ENCODE data around the gene RAB40C. TPM values are rescaled to one million over a fixed set of nuclear protein-coding genes. Genes with fewer than 3 reads are reported as not detected.

The RAB40C gene
- total and polyA plus RNA-seq, 4 donors, result 25.1 to 58.9 (median 43.9) TPM

- DNase-seq, result no peak
- Histone ChIP-seq H3K4me3 (no peak within 1 kb of the TSS), H3K27me3 (ENCODE audit: control insufficient read depth in 3 of 3, insufficient read depth in 3 of 3, low read length in 2 of 3) (peaks cover 0 to 42% (median 14%) of the 10 kb centered on the region in 3 donors), H3K9me3 (ENCODE audit: control insufficient read depth in 4 of 4, insufficient read depth in 3 of 4, low read length in 3 of 4) (peaks cover 0 to 4% (median 0%) of the 10 kb centered on the region in 4 donors), H3K27ac (ENCODE audit: low read depth in 1 of 2, low read length in 1 of 2) (no peak within 1 kb of the TSS), H3K36me3 (ENCODE audit: control insufficient read depth in 4 of 4, insufficient read depth in 4 of 4, low read length in 4 of 4) (no peaks in the 10 kb centered on the region), H3K4me1 (ENCODE audit: control insufficient read depth in 5 of 5, insufficient read depth in 5 of 5, low read length in 5 of 5) (peaks cover 0 to 14% (median 0%) of the 10 kb centered on the region in 5 donors), H3K9ac (ENCODE audit: insufficient read depth in 1 of 2, low read length in 2 of 2) (no peak within 1 kb of the TSS)
- 1 to 2% methylated on average over 28 to 84 of the region's 84 CpGs for WGBS, 2 donors
- TF ChIP-seq CTCF (IDR thresholded peaks at IDR 0.05; ENCODE audit: control extremely low read depth, extremely low read depth), result no peak
- no peak for ATAC-seq (ENCODE audit: insufficient read depth, low FRiP score)
Measured at GRCh38 chr16:560204-560700, 29.6 kb upstream of the RAB40C start, which contains the start of gene PRR35. Gene PRR35 (plus strand): TSS chr16:560394. CDS start chr16:563295, 2,901 bp downstream.

- WGBS, 2 donors, result 18 to 45% methylated on average over 32 to 54 of the region's 54 CpGs
- H3K27ac ChIP-seq (ENCODE audit: low read depth in 1 of 2, low read length in 1 of 2), result no peak overlapping the region
- no peak for TF ChIP-seq CTCF (IDR thresholded peaks at IDR 0.05; ENCODE audit: control extremely low read depth, extremely low read depth)
- peaks cover 0 to 20% (median 0%) of the 10 kb centered on the region in 5 donors for H3K4me1 ChIP-seq (ENCODE audit: control insufficient read depth in 5 of 5, insufficient read depth in 5 of 5, low read length in 5 of 5)
- ATAC-seq (ENCODE audit: insufficient read depth, low FRiP score), result no peak
- H3K9ac ChIP-seq (ENCODE audit: insufficient read depth in 1 of 2, low read length in 2 of 2), result no peak overlapping the region
- H3K9me3 ChIP-seq (ENCODE audit: control insufficient read depth in 4 of 4, insufficient read depth in 3 of 4, low read length in 3 of 4), result peaks cover 0 to 4% (median 0%) of the 10 kb centered on the region in 4 donors
- no peak for DNase-seq
- peaks cover 0 to 42% (median 14%) of the 10 kb centered on the region in 3 donors for H3K27me3 ChIP-seq (ENCODE audit: control insufficient read depth in 3 of 3, insufficient read depth in 3 of 3, low read length in 2 of 3)
- H3K36me3 ChIP-seq (ENCODE audit: control insufficient read depth in 4 of 4, insufficient read depth in 4 of 4, low read length in 4 of 4), result no peaks in the 10 kb centered on the region
- H3K4me3 ChIP-seq, result no peak overlapping the region
Measured at GRCh38 chr16:560701-561412, 29.0 kb upstream of the RAB40C start.

- H3K4me1 ChIP-seq (ENCODE audit: control insufficient read depth in 5 of 5, insufficient read depth in 5 of 5, low read length in 5 of 5), result peaks cover 0 to 25% (median under 1%) of the 10 kb centered on the region in 5 donors
- H3K9ac ChIP-seq (ENCODE audit: insufficient read depth in 1 of 2, low read length in 2 of 2), result no peak overlapping the region
- 70 to 78% methylated on average over 12 to 15 of the region's 15 CpGs for WGBS, 2 donors
- no peak for DNase-seq
- H3K4me3 ChIP-seq, result no peak overlapping the region
- H3K27ac ChIP-seq (ENCODE audit: low read depth in 1 of 2, low read length in 1 of 2), result no peak overlapping the region
- TF ChIP-seq CTCF (IDR thresholded peaks at IDR 0.05; ENCODE audit: control extremely low read depth, extremely low read depth), result no peak
- H3K27me3 ChIP-seq (ENCODE audit: control insufficient read depth in 3 of 3, insufficient read depth in 3 of 3, low read length in 2 of 3), result peaks cover 0 to 42% (median 14%) of the 10 kb centered on the region in 3 donors
- no peak for ATAC-seq (ENCODE audit: insufficient read depth, low FRiP score)
- H3K9me3 ChIP-seq (ENCODE audit: control insufficient read depth in 4 of 4, insufficient read depth in 3 of 4, low read length in 3 of 4), result peaks cover 0 to 4% (median 0%) of the 10 kb centered on the region in 4 donors
- H3K36me3 ChIP-seq (ENCODE audit: control insufficient read depth in 4 of 4, insufficient read depth in 4 of 4, low read length in 4 of 4), result no peaks in the 10 kb centered on the region
Measured at GRCh38 chr16:561413-561794, 28.5 kb upstream of the RAB40C start.

All from lung (tissue), 12 donors.